ENCODE measurements around the gene NCKAP5. TPM values are rescaled to one million over a fixed set of nuclear protein-coding genes. Genes with fewer than 3 reads are reported as not detected.

NCKAP5 gene
- total and polyA plus RNA-seq, 2 of the 13 experiments (the other 11 are each of a cell fraction or from before 2014, with no cell fraction given), result 0.01 TPM; not detected in 1

DNA sequence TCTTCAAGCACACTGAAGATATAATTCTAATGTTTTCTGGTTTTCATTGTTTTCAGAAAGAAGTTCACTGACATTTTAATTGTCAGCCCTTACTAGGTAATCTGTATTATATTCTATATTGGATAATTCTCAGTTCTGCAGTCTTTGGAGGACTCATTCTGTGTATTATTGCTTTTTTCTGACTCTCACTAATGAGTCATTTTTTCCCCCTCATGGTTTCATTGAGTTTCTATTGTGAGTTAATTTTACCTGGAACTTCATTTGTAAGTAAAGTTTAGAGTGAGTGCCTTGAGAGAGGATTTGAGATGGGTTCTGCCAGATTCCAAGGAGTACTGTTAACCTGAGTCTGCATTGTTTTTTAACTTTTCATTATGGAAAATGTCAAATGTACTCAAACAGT, 807.9 kb downstream of the NCKAP5 start (continued):
- TF ChIP-seq, protein P1, sequence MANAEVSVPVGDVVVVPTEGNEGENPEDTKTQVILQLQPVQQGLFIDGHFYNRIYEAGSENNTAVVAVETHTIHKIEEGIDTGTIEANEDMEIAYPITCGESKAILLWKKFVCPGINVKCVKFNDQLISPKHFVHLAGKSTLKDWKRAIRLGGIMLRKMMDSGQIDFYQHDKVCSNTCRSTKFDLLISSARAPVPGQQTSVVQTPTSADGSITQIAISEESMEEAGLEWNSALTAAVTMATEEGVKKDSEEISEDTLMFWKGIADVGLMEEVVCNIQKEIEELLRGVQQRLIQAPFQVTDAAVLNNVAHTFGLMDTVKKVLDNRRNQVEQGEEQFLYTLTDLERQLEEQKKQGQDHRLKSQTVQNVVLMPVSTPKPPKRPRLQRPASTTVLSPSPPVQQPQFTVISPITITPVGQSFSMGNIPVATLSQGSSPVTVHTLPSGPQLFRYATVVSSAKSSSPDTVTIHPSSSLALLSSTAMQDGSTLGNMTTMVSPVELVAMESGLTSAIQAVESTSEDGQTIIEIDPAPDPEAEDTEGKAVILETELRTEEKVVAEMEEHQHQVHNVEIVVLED (CRISPR knock-in tag; IDR thresholded peaks at IDR 0.05; ENCODE audit: borderline replicate concordance), result no peak
- no peak for TF ChIP-seq ZNF207 (IDR thresholded peaks at IDR 0.05; ENCODE audit: borderline replicate concordance)
- TF ChIP-seq ZNF891 (CRISPR knock-in tag; IDR thresholded peaks at IDR 0.05), result no peak
- no peak for TF ChIP-seq NCOR1 (IDR thresholded peaks at IDR 0.05; ENCODE audit: borderline replicate concordance, low read length)
- TF ChIP-seq, protein P2, sequence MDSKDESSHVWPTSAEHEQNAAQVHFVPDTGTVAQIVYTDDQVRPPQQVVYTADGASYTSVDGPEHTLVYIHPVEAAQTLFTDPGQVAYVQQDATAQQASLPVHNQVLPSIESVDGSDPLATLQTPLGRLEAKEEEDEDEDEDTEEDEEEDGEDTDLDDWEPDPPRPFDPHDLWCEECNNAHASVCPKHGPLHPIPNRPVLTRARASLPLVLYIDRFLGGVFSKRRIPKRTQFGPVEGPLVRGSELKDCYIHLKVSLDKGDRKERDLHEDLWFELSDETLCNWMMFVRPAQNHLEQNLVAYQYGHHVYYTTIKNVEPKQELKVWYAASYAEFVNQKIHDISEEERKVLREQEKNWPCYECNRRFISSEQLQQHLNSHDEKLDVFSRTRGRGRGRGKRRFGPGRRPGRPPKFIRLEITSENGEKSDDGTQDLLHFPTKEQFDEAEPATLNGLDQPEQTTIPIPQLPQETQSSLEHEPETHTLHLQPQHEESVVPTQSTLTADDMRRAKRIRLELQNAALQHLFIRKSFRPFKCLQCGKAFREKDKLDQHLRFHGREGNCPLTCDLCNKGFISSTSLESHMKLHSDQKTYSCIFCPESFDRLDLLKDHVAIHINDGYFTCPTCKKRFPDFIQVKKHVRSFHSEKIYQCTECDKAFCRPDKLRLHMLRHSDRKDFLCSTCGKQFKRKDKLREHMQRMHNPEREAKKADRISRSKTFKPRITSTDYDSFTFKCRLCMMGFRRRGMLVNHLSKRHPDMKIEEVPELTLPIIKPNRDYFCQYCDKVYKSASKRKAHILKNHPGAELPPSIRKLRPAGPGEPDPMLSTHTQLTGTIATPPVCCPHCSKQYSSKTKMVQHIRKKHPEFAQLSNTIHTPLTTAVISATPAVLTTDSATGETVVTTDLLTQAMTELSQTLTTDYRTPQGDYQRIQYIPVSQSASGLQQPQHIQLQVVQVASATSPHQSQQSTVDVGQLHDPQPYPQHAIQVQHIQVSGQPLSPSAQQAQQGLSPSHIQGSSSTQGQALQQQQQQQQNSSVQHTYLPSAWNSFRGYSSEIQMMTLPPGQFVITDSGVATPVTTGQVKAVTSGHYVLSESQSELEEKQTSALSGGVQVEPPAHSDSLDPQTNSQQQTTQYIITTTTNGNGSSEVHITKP (CRISPR knock-in tag; IDR thresholded peaks at IDR 0.05; ENCODE audit: low read depth), result no peak
- no peak for TF ChIP-seq ZNF75D (CRISPR knock-in tag; IDR thresholded peaks at IDR 0.05; ENCODE audit: borderline replicate concordance)

- Histone ChIP-seq H3K9me3 (ENCODE audit: low read length) (peaks cover 27% of the 10 kb centered on the region), H3K9ac (ENCODE audit: insufficient read depth, low read depth, low read length) (no peak overlapping the region), H3K27ac (ENCODE audit: extremely low read length, insufficient read depth, low read length) (no peak overlapping the region), H3K4me3 (replicated peaks in 1 of 3; ENCODE audit: insufficient read depth in 1 of 3, low read depth in 2 of 3, low read length in 3 of 3) (no peak overlapping the region), H3K27me3 (ENCODE audit: control insufficient read depth in 1 of 2, insufficient read depth in 2 of 2, low read length in 2 of 2) (no peaks in the 10 kb centered on the region), H3K36me3 (replicated peaks in 1 of 2; ENCODE audit: control insufficient read depth in 1 of 2, insufficient read depth in 2 of 2, low read length in 2 of 2) (no peaks in the 10 kb centered on the region), H2AFZ (ENCODE audit: low read length) (no peak overlapping the region), H3K4me1 (ENCODE audit: insufficient read depth, low read length) (no peaks in the 10 kb centered on the region), H3K4me2 (ENCODE audit: low read depth, low read length) (no peak overlapping the region), H3K79me2 (ENCODE audit: insufficient read depth, low read length) (no peaks in the 10 kb centered on the region), H4K20me1 (ENCODE audit: insufficient read depth, low read length) (no peaks in the 10 kb centered on the region)
- no TSS peak for BruUV-seq (replicated peaks)
- no peak for ATAC-seq
- CTCF ChIA-PET (ENCODE audit: low intra/inter-chr PET ratio, low total read pairs), result no interaction called here
- POLR2A ChIA-PET, result no interaction called here
- no peak for FAIRE-seq
- in situ Hi-C loops (cut with HindIII; ENCODE audit: extremely low pct_ligation_motif_present, low pct_unique_long_range_greater_than_20kb) (no loop called here), intact Hi-C loops (cut with micrococcal nuclease; ENCODE audit: unreplicated experiment) (no loop called here)
- DNase-seq (ENCODE audit: low spot score), result no peak
- TF ChIP-seq ZNF225 (CRISPR knock-in tag; IDR thresholded peaks at IDR 0.05) (no peak), SP140L (CRISPR knock-in tag; IDR thresholded peaks at IDR 0.05; ENCODE audit: borderline replicate concordance) (no peak), ZBTB1 (CRISPR knock-in tag; IDR thresholded peaks at IDR 0.05; ENCODE audit: borderline replicate concordance) (no peak), ZSCAN22 (CRISPR knock-in tag; IDR thresholded peaks at IDR 0.05) (no peak), CEBPB (IDR thresholded peaks at IDR 0.05; ENCODE audit: borderline replicate concordance, low read depth, low read length) (no peak), SMAD9 (CRISPR knock-in tag; IDR thresholded peaks at IDR 0.05) (no peak), ZBTB44 (CRISPR knock-in tag; IDR thresholded peaks at IDR 0.05) (no peak), MTA3 (CRISPR knock-in tag; IDR thresholded peaks at IDR 0.05) (no peak), HES4 (CRISPR knock-in tag; IDR thresholded peaks at IDR 0.05; ENCODE audit: borderline replicate concordance) (no peak)
- TF ChIP-seq, protein P3, sequence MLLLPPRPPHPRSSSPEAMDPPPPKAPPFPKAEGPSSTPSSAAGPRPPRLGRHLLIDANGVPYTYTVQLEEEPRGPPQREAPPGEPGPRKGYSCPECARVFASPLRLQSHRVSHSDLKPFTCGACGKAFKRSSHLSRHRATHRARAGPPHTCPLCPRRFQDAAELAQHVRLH (CRISPR knock-in tag; IDR thresholded peaks at IDR 0.05; ENCODE audit: borderline replicate concordance, low read depth), result no peak
These were observed 809.3 kb downstream of the NCKAP5 start for GRCh38 chr2:132758995-132759394.

All from HepG2 (cell line).